Colonic mucosa (tissue), 4 donors: ENCODE results near the gene TGFBR3L. TPM values are rescaled to one million over a fixed set of nuclear protein-coding genes. Genes with fewer than 3 reads are reported as not detected.

ENCODE experiments used
- DNase-seq: peaks from one replicate; pipeline ENCODE4 v3.0.0-alpha.2; 2020
- H3K27ac ChIP-seq: fragments of 200-600 bp; one replicate; pipeline ENCODE4 v1.8.0; 2021
- H3K27me3 ChIP-seq: fragments of 200-600 bp; one replicate; pipeline ENCODE4 v1.8.0; 2021
- H3K36me3 ChIP-seq: fragments of 200-600 bp; one replicate; pipeline ENCODE4 v1.8.0; 2021
- H3K4me1 ChIP-seq: fragments of 200-600 bp; one replicate; pipeline ENCODE4 v1.8.0; 2021; ENCODE audit warnings: mild to moderate bottlenecking
- H3K4me3 ChIP-seq: fragments of 200-600 bp; one replicate; pipeline ENCODE4 v1.8.0; 2021
- H3K9ac ChIP-seq, 2 donors: one replicate each; pipeline ENCODE4 v1.7.0; 2013; ENCODE audit warnings: control low read depth in 2 of 2, low read depth in 2 of 2, low read length in 2 of 2
- H3K9me3 ChIP-seq: fragments of 200-600 bp; one replicate; pipeline ENCODE4 v1.8.0; 2021
- CTCF ChIP-seq: fragments of 200-600 bp; IDR thresholded peaks from one replicate; pipeline ENCODE4 v1.8.0; 2022; ENCODE audit warnings: antibody characterized with exemption, mild to moderate bottlenecking
- intact Hi-C: fragments of 100-400 bp; cut with DNase I; formaldehyde crosslinking; loops from one replicate; pipeline ENCODE4 v1.14.1; 2022
- total RNA-seq, 2 donors: library from RNA; stranded (reverse); fragmentation: NEBNext Ultra II Directional in 1 of 2; extraction: Animal tissue kit (Norgen Biotek cat#: 25700) in 1 of 2; gene quantifications; one replicate each; pipeline ENCODE4 v1.2.1, GENCODE V29; 2021
- donor health status: healthy.
- donor health status: DM: no; HTN: no; CAD: no.
- donor health status: DM: no; HTN: no; CAD: no.

The TGFBR3L gene
- total RNA-seq, 2 donors from 2014 or later, result not detected

GRCh38 chr19:7874897-7875273, 39.7 kb upstream of the TGFBR3L start:
- peaks cover 28% of the 10 kb centered on the region for H3K27me3 ChIP-seq
- H3K36me3 ChIP-seq, result no peaks in the 10 kb centered on the region
- no peaks in the 10 kb centered on the region for H3K9me3 ChIP-seq
- DNase-seq, result no peak
- H3K27ac ChIP-seq, result no peak overlapping the region
- no peaks in the 10 kb centered on the region for H3K4me1 ChIP-seq
- no peak overlapping the region for H3K9ac ChIP-seq
- no peak for TF ChIP-seq CTCF
- intact Hi-C loops, result no loop called here
- H3K4me3 ChIP-seq, result no peak overlapping the region

- Histone ChIP-seq H3K4me3 (no peak overlapping the region), H3K9me3 (no peaks in the 10 kb centered on the region), H3K36me3 (no peaks in the 10 kb centered on the region), H3K27me3 (peaks cover 28% of the 10 kb centered on the region), H3K4me1 (no peaks in the 10 kb centered on the region), H3K9ac (no peak overlapping the region), H3K27ac (no peak overlapping the region)
- no peak for TF ChIP-seq CTCF
- no peak for DNase-seq
- intact Hi-C loops, result no loop called here
These were observed 37.3 kb upstream of the TGFBR3L start for GRCh38 chr19:7877249-7877836.

- no peak overlapping the region for H3K9ac ChIP-seq
These were observed 35.4 kb upstream of the TGFBR3L start for GRCh38 chr19:7879111-7879807.

GRCh38 chr19:7879836-7880235, 34.8 kb upstream of the TGFBR3L start:
- Histone ChIP-seq H3K9me3 (no peaks in the 10 kb centered on the region), H3K27me3 (peaks cover 7% of the 10 kb centered on the region), H3K4me1 (no peaks in the 10 kb centered on the region), H3K27ac (no peak overlapping the region), H3K36me3 (no peaks in the 10 kb centered on the region), H3K9ac (no peak overlapping the region), H3K4me3 (no peak overlapping the region)
- no peak for TF ChIP-seq CTCF
- intact Hi-C loops, result no loop called here
- no peak for DNase-seq

More at GRCh38 chr19:7879111-7879807, 35.4 kb upstream of the TGFBR3L start:
- intact Hi-C loops, result no loop called here
- H3K4me1 ChIP-seq, result no peaks in the 10 kb centered on the region
- H3K27me3 ChIP-seq, result peaks cover 13% of the 10 kb centered on the region
- no peaks in the 10 kb centered on the region for H3K36me3 ChIP-seq
- TF ChIP-seq CTCF, result no peak
- H3K9me3 ChIP-seq, result no peaks in the 10 kb centered on the region
- no peak overlapping the region for H3K4me3 ChIP-seq
- no peak overlapping the region for H3K27ac ChIP-seq
- no peak for DNase-seq

- H3K27ac ChIP-seq, result no peak overlapping the region
- no peaks in the 10 kb centered on the region for H3K9me3 ChIP-seq
- no peak for DNase-seq
- H3K9ac ChIP-seq, result no peak overlapping the region
- H3K36me3 ChIP-seq, result no peaks in the 10 kb centered on the region
- H3K4me3 ChIP-seq, result no peak overlapping the region
- TF ChIP-seq CTCF, result no peak
- no peaks in the 10 kb centered on the region for H3K4me1 ChIP-seq
- no peaks in the 10 kb centered on the region for H3K27me3 ChIP-seq
- intact Hi-C loops, result no loop called here
These were observed 32.7 kb upstream of the TGFBR3L start for GRCh38 chr19:7881910-7882309.
